AG09309 (cell line): Measurements from ENCODE around the gene PSMB10.
"Not testable (repeated sequence)": the region's sequence is repeated elsewhere in the genome, so short reads cannot be mapped to it uniquely, and the experiment has no call there.

Experiments used
- DNase-seq: peaks from one replicate; pipeline ENCODE4 v3.0.0-alpha.2; 2010; ENCODE audit warnings: low read depth
- H3K4me3 ChIP-seq: 2 replicates; pipeline ENCODE4 v1.5.1; 2011; ENCODE audit warnings: mild to moderate bottlenecking, low read depth, low read length, moderate library complexity; ENCODE audit not compliant: control insufficient read depth
- TF ChIP-seq, protein P1 (sequence below): IDR thresholded peaks from 2 replicates; pipeline ENCODE4 v1.5.1; 2011; ENCODE audit warnings: mild to moderate bottlenecking, low read depth, low read length, inconsistent platforms; ENCODE audit not compliant: insufficient read depth, control insufficient read depth; ENCODE audit errors: missing control alignments

The PSMB10 gene

DNA sequence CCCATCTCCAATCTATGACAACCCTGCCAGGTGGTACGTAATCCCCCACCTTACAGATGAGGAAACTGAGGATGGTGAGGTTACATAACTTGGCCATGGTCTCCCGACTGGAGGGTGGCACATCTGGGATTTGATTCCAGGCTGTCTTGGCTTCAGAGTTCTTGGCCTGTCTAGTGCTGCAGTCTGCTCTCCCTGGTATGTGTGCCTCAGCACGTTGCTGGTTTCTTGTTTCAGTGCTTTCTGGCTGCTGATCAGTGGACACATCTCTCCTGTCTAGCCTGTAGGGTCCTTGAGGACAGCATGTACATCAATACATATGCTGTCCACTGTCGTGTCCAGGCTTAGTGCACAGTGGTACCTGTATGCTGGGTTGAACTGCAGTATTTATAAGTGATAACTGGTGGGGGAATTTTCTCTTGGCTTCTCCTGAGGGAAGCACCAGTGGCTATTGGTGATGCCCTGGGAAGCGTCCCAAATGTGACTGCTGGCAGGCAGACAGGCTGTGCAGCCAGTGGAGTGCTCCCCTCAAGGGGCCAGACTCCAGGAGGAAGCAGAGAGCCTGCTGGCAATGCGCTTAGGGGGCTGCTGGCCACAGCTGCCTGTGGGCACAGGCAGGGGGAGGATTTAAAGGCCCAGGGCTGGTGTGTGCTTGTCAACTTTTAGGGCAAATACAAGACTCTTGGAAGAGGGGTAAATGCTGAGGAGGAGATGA is 19.4 kb downstream of the PSMB10 start:
- TF ChIP-seq, protein P1, sequence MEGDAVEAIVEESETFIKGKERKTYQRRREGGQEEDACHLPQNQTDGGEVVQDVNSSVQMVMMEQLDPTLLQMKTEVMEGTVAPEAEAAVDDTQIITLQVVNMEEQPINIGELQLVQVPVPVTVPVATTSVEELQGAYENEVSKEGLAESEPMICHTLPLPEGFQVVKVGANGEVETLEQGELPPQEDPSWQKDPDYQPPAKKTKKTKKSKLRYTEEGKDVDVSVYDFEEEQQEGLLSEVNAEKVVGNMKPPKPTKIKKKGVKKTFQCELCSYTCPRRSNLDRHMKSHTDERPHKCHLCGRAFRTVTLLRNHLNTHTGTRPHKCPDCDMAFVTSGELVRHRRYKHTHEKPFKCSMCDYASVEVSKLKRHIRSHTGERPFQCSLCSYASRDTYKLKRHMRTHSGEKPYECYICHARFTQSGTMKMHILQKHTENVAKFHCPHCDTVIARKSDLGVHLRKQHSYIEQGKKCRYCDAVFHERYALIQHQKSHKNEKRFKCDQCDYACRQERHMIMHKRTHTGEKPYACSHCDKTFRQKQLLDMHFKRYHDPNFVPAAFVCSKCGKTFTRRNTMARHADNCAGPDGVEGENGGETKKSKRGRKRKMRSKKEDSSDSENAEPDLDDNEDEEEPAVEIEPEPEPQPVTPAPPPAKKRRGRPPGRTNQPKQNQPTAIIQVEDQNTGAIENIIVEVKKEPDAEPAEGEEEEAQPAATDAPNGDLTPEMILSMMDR = no peak
- DNase-seq = no peak
- H3K4me3 ChIP-seq = no peak overlapping the region

DNA sequence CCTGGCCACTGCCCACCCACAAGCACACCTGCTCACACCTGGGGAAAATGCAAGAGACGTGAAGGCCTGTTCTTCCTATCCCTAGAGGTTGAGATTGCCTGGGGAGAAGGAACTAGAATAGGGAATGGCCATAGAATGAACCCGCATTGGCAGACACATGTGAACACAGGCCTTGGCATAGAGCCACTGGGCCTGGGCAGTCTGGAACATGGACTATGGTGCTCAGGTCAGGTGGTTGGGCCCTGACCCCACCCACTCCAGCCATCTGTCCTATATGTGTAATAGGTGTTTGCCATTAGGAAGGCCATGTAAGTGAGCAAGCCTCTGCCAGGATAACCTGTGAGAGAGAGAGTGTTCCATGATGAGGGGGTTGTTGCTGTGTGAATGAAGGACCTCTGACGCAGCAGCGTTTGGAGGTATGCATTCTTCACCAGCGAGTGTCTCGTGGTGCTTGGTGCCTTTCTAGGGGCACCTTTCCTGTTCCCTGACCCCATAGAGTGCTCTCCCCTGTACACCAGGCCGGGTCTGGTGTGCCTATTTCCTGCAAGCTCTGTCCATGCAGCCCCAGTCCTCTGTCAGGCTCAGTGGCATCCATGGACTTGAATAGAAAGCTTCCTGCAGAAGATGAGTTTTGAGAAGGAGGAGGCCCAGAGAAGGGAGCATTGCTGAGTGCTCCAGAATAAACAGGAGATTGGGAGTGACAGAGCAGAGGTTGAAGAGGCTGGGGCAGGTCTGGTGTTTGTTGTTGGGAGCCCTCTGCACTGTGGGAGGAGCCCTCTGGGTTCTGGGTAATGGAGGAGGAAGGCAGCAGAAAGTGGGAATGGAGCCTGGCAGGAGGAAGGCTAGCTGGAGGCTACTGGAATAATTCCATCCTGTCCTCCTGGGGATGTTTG is 20.6 kb downstream of the PSMB10 start:
- no peak overlapping the region for H3K4me3 ChIP-seq
- no peak for DNase-seq
- TF ChIP-seq, protein P1 = no peak

DNA sequence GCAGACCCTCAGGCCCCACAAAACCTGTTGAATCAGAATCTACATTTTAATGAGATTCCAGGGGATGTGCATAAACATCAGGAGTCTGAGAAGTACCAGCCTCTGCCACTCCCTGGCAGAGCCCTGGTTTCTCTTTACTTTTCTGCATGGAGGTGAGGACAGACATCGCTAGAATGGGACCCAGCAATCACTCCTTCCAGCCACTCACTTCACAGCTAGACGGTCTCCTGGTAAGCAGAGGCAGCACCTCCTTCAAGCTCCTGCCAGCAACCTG is 21.2 kb downstream of the PSMB10 start:
- DNase-seq, H3K4me3 ChIP-seq: not testable (repeated sequence)

DNA sequence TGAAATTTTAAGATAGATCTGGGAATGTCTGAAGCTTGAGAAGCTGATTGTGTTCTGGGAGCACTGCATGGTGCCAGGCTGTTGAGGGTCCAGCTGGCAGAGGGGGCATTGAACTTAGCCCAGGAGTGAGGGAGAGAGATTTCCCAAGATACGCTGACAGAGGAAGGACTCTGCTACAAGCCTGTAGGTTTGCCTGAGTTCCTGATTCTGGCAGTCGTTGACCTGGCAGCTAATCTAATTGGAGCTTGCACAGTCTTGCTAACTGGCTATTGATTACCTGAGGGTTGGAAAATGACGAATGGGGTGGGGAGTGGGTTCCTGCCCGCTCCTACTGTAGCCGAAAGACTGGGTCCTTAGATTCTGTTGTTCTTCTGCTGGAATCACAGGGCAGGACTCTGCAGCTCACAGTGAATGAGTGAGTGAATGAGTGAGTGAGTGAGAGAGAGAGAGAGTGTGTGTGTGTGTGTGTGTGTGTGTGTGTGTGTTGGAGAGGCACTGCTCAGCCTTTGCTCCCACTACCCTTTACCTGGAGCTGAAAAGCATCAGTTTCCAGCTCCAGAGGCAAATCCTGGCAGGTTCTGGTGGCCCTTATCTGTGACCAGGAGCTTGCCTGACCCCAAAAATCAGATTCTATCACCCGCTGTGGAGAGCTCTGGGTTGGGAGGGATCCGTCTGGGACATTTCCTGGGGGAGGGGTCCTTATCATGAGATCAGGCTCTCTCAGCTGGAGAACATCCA is 21.7 kb downstream of the PSMB10 start:
- TF ChIP-seq, protein P1 = no peak
- no peak overlapping the region for H3K4me3 ChIP-seq
- no peak for DNase-seq

DNA sequence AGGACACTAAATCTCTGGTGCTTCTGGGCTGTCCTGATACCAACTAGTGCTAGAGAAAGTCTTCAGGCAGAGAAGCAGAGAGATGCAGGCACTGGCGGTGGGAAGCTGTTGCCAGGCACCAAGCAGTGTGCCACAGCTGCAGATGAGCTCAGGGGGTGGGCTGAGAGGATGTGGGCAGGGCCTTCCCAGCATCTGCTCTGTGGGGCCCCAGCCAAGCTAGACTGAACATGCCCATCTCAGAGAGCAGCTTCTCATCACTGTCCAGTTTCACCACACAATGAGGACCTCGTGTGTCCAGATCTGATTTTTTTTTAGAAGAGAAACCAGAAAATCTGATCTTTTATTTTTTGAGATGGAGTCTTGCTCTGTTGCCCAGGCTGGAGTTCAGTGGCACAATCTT is 26.5 kb downstream of the PSMB10 start:
- H3K4me3 ChIP-seq = no peak overlapping the region
- DNase-seq = peak; percentile 31
- TF ChIP-seq, protein P1 = no peak

DNA sequence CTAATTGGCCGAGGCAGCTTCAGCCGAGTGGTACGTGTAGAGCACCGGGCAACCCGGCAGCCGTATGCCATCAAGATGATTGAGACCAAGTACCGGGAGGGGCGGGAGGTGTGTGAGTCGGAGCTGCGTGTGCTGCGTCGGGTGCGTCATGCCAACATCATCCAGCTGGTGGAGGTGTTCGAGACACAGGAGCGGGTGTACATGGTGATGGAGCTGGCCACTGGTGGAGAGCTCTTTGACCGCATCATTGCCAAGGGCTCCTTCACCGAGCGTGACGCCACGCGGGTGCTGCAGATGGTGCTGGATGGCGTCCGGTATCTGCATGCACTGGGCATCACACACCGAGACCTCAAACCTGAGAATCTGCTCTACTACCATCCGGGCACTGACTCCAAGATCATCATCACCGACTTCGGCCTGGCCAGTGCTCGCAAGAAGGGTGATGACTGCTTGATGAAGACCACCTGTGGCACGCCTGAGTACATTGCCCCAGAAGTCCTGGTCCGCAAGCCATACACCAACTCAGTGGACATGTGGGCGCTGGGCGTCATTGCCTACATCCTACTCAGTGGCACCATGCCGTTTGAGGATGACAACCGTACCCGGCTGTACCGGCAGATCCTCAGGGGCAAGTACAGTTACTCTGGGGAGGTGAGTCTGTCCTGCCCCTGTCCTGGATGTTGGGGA is 27.5 kb downstream of the PSMB10 start:
- TF ChIP-seq, protein P1 = no peak
- DNase-seq = no peak
- H3K4me3 ChIP-seq = no peak overlapping the region
